Right atrium auricular region (tissue), 2 donors: Measurements from ENCODE around the gene EIF3M. TPM values are rescaled to one million over a fixed set of nuclear protein-coding genes. Genes with fewer than 3 reads are reported as not detected.
"Not testable (repeated sequence)": the region's sequence is repeated elsewhere in the genome, so short reads cannot be mapped to it uniquely, and the experiment has no call there.

Experiments
- DNase-seq: peaks from one replicate; pipeline ENCODE4 v3.0.0-alpha.2; 2019; ENCODE audit warnings: low spot score
- H3K27ac ChIP-seq, 2 donors: fragments of 200-600 bp; sonication (generic); 1 replicate in 1 of 2; 2 replicates in 1 of 2; pipeline ENCODE4 v1.5.1; 2016 to 2019
- H3K27me3 ChIP-seq, 2 donors: fragments of 200-600 bp; sonication (generic); one replicate each; pipeline versions ENCODE4 v1.5.1 to v1.6.0; 2017 to 2019
- H3K36me3 ChIP-seq: fragments of 200-600 bp; sonication (generic); one replicate; pipeline ENCODE4 v1.5.1; 2016
- H3K4me1 ChIP-seq, 2 donors: fragments of 200-600 bp; sonication (generic); one replicate each; pipeline versions ENCODE4 v1.5.1 to v1.6.0; 2017 to 2019
- H3K4me3 ChIP-seq, 2 donors: fragments of 200-600 bp; sonication (generic); 1 replicate in 1 of 2; 2 replicates in 1 of 2; pipeline ENCODE4 v1.5.1; 2017 to 2019; ENCODE audit warnings: mild to moderate bottlenecking in 1 of 2, moderate library complexity in 1 of 2
- H3K9me3 ChIP-seq, 2 donors: fragments of 200-600 bp; sonication (generic); one replicate each; pipeline ENCODE4 v1.5.1; 2019
- total RNA-seq, 2 donors: library from RNA; depleted of rRNA; stranded (reverse); fragments of >200 nt; gene quantifications; one replicate each; pipeline ENCODE4 v1.1.0, GENCODE V29; 2016
- TF ChIP-seq, protein P1 (sequence below), 2 donors: fragments of 200-600 bp; sonication (generic); IDR thresholded peaks; one replicate each; pipeline ENCODE4 v1.5.1; 2019; ENCODE audit warnings: antibody characterized with exemption in 2 of 2

The EIF3M gene
- total RNA-seq, 2 donors from 2014 or later = 286 to 371 TPM

- Histone ChIP-seq H3K4me1 (peaks cover 0 to 7% of the 10 kb centered on the region in 2 donors), H3K9me3 (no peaks in the 10 kb centered on the region), H3K27me3 (no peaks in the 10 kb centered on the region), H3K27ac (no peak overlapping the region), H3K4me3 (no peak overlapping the region), H3K36me3 (peaks cover 73% of the 10 kb centered on the region)
- DNase-seq = no peak
- TF ChIP-seq, protein P1, sequence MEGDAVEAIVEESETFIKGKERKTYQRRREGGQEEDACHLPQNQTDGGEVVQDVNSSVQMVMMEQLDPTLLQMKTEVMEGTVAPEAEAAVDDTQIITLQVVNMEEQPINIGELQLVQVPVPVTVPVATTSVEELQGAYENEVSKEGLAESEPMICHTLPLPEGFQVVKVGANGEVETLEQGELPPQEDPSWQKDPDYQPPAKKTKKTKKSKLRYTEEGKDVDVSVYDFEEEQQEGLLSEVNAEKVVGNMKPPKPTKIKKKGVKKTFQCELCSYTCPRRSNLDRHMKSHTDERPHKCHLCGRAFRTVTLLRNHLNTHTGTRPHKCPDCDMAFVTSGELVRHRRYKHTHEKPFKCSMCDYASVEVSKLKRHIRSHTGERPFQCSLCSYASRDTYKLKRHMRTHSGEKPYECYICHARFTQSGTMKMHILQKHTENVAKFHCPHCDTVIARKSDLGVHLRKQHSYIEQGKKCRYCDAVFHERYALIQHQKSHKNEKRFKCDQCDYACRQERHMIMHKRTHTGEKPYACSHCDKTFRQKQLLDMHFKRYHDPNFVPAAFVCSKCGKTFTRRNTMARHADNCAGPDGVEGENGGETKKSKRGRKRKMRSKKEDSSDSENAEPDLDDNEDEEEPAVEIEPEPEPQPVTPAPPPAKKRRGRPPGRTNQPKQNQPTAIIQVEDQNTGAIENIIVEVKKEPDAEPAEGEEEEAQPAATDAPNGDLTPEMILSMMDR (IDR thresholded peaks at IDR 0.05) = no peak
Measured at GRCh38 chr11:32597921-32598320, 14.3 kb downstream of the EIF3M start.

DNA sequence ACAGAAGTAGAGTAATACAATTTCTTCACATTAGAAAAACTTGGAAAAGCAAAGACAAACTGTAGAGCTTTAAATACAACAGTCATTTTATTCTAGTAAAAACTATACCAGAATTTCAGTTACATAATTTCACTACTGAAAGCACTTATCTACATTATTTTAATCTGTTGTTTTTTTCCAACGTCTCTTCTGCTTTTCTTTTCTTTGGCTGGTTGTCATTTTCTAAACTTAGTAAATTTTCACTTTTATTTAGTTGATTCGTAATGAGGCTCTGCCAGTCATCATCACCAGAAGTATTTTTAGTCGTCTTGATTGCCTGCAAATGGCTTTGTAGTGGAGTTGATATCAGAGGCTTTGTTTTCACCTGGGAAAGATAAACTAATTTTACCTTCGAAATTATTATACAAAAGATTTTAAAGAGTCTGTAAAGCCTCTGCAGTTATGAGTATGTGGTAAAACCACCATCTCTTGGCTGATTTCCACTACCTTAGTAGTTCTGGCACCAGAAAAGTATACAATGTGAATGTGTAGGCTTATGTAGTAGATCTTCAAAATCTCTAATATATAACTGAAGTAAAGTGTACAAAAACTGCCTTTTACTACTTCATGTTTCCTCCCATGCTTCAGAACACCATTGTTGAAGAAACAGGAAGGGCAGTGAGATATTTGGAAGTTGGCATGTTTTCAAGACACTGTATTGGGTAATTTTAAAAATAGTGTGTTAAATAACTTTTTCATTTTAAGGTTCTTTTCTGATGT is 19.2 kb downstream of the EIF3M start:
- Histone ChIP-seq H3K9me3 (no peaks in the 10 kb centered on the region), H3K4me1 (peaks cover 0 to 9% of the 10 kb centered on the region in 2 donors), H3K27me3 (no peaks in the 10 kb centered on the region), H3K4me3 (no peak overlapping the region), H3K27ac (no peak overlapping the region), H3K36me3 (peaks cover 45% of the 10 kb centered on the region)
- no peak for DNase-seq
- TF ChIP-seq, protein P1 (IDR thresholded peaks at IDR 0.05) = no peak

GRCh38 chr11:32606220-32606619 is 22.6 kb downstream of the EIF3M start:
- TF ChIP-seq, protein P1 (IDR thresholded peaks at IDR 0.05) = no peak
- Histone ChIP-seq H3K27ac (no peak overlapping the region), H3K27me3 (no peaks in the 10 kb centered on the region), H3K4me1 (peaks cover 0 to 9% of the 10 kb centered on the region in 2 donors), H3K36me3 (peaks cover 29% of the 10 kb centered on the region), H3K9me3 (no peaks in the 10 kb centered on the region), H3K4me3 (no peak overlapping the region)
- DNase-seq = no peak

GRCh38 chr11:32608826-32609225 is 25.2 kb downstream of the EIF3M start:
- H3K27me3 ChIP-seq, DNase-seq, H3K4me1 ChIP-seq, H3K27ac ChIP-seq, H3K9me3 ChIP-seq, H3K4me3 ChIP-seq: not testable (repeated sequence)
- H3K36me3 ChIP-seq = peaks cover 19% of the 10 kb centered on the region

DNA sequence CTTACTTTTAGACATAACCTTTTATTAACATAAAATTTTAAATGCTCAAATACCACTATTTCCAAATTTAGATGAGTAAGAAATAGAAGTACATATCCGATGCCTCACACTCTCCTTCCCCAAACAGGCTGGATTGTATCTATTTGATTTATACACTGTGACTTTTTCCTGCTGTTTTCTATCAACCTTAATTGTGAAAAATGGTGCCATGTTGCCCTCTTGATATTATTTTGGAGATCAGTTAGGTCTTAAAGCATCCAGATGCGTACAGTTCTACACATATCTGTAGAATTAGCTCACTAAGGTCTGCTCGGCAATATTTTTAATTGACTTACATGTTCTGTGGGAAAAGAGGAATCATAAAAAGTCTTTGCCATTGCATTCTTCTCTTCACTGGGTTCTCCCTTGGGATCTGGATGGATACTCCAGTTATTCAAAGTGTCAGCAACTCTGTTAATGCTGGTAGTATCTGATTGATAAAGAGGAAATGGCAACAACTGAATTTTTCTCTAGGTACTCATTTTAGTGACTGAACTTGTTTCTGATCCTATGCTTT is 27.2 kb downstream of the EIF3M start:
- H3K4me1 ChIP-seq = no peaks in the 10 kb centered on the region
- TF ChIP-seq, protein P1 (IDR thresholded peaks at IDR 0.05) = no peak
- no peak overlapping the region for H3K4me3 ChIP-seq
- H3K9me3 ChIP-seq = no peaks in the 10 kb centered on the region
- DNase-seq = no peak
- no peak overlapping the region for H3K27ac ChIP-seq
- H3K27me3 ChIP-seq = no peaks in the 10 kb centered on the region
- H3K36me3 ChIP-seq = no peaks in the 10 kb centered on the region

DNA sequence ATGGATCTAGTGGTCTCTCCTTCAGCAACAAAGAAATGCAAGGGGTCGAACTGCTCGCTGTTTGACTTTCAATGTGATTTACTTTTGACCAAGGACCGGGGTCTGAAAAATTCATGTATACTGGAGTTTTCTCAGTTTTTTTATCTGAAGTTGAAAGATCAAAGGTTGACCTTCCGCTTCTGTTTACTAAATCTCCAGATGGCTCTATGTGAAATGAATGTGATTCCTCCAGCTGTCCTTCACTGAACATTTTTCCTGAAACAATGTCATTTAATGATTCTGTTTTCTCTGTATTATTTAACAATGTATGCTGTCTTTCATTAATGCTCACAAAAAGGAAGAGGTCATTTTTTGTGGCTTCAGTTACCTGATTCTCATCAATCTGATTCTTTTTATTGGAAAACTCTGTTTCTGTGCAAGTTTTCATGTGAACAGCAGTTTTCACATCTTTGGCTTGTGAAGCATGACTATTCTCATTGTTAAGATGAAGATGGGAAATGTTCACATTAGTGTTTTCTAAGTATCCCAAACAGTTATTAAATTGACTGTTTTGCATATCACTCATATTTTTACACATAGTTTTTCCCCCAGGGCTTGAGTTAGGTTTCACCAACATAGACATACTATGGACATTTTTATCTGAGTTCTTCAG is 30.0 kb downstream of the EIF3M start:
- no peaks in the 10 kb centered on the region for H3K36me3 ChIP-seq
- H3K9me3 ChIP-seq = no peaks in the 10 kb centered on the region
- H3K27ac ChIP-seq = no peak overlapping the region
- no peak for DNase-seq
- no peak overlapping the region for H3K4me3 ChIP-seq
- no peaks in the 10 kb centered on the region for H3K4me1 ChIP-seq
- TF ChIP-seq, protein P1 (IDR thresholded peaks at IDR 0.05) = no peak
- H3K27me3 ChIP-seq = no peaks in the 10 kb centered on the region
